Muscle layer of duodenum (tissue), 2 donors: ENCODE data around the gene SMIM11.

ENCODE experiments used
- H3K27ac ChIP-seq: one replicate; pipeline ENCODE4 v1.7.0; 2013; ENCODE audit warnings: mild to moderate bottlenecking, low read length
- H3K27me3 ChIP-seq: one replicate; pipeline ENCODE4 v1.7.0; 2013; ENCODE audit warnings: low read depth, mild to moderate bottlenecking, control low read depth, low read length
- H3K36me3 ChIP-seq, 2 donors: one replicate each; pipeline ENCODE4 v1.7.0; 2013; ENCODE audit warnings: low read length in 2 of 2, control low read depth in 1 of 2, mild to moderate bottlenecking in 1 of 2; ENCODE audit not compliant: insufficient read depth in 2 of 2, control insufficient read depth in 1 of 2
- H3K4me1 ChIP-seq, 2 donors: one replicate each; pipeline ENCODE4 v1.7.0; 2013; ENCODE audit warnings: low read length in 2 of 2, mild to moderate bottlenecking in 2 of 2, control low read depth in 1 of 2, moderate library complexity in 1 of 2; ENCODE audit not compliant: insufficient read depth in 2 of 2, control insufficient read depth in 1 of 2
- H3K4me3 ChIP-seq, 2 donors: one replicate each; pipeline ENCODE4 v1.7.0; 2013; ENCODE audit warnings: low read length in 2 of 2, low read depth in 1 of 2, mild to moderate bottlenecking in 1 of 2
- H3K9me3 ChIP-seq, 2 donors: one replicate each; pipeline ENCODE4 v1.7.0; 2013; ENCODE audit warnings: low read length in 2 of 2, control low read depth in 1 of 2, mild to moderate bottlenecking in 1 of 2; ENCODE audit not compliant: control insufficient read depth in 1 of 2
- donor health status: healthy.

Gene SMIM11

GRCh38 chr21:34355570-34355969 lies 19.7 kb upstream of the SMIM11 start:
- no peak overlapping the region for H3K4me3 ChIP-seq
- H3K9me3 ChIP-seq, result no peaks in the 10 kb centered on the region
- no peaks in the 10 kb centered on the region for H3K27me3 ChIP-seq
- H3K4me1 ChIP-seq, result peaks cover 0 to 3% of the 10 kb centered on the region in 2 donors
- no peak overlapping the region for H3K27ac ChIP-seq
- no peaks in the 10 kb centered on the region for H3K36me3 ChIP-seq

DNA sequence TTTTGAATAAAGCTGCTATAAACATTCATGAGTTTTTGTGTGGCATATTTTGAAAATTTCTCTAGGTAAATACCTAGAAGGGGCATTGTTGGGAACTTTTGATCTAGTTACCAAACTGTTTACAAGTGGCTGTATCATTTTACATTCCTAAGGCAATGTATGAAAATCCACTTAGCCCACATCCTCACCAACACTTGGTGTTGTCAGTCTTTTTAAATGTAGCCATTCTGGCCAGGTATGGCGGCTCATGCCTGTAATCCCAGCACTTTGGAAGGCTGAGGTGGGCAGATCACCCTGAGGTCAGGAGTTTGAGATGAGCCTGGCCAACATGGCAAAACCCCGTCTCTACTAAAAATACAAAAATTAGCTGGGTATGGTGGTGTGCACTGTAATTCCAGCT lies 17.4 kb upstream of the SMIM11 start:
- Histone ChIP-seq H3K9me3 (no peaks in the 10 kb centered on the region), H3K27ac (no peak overlapping the region), H3K4me1 (no peaks in the 10 kb centered on the region), H3K4me3 (no peak overlapping the region), H3K27me3 (no peaks in the 10 kb centered on the region), H3K36me3 (no peaks in the 10 kb centered on the region)

DNA sequence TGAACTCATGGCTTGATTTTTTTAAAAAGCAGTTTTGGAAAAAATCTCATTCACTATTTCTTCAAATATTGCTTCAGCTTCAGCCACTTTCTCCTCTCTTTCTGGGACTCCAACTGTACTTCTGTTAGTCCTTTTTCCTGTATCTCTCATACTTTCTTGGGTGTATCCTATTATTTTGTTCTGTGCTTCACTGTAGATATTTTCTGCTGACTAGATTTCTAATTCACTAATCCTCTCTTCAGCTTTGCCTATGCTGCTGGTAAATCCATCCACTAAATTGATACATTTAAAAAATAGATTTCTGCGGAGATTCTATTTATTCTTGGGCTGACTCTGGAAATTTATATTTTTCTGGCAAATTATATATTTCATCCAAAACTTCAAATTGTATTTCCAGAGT lies 16.4 kb upstream of the SMIM11 start:
- no peaks in the 10 kb centered on the region for H3K36me3 ChIP-seq
- no peak overlapping the region for H3K4me3 ChIP-seq
- no peaks in the 10 kb centered on the region for H3K9me3 ChIP-seq

DNA sequence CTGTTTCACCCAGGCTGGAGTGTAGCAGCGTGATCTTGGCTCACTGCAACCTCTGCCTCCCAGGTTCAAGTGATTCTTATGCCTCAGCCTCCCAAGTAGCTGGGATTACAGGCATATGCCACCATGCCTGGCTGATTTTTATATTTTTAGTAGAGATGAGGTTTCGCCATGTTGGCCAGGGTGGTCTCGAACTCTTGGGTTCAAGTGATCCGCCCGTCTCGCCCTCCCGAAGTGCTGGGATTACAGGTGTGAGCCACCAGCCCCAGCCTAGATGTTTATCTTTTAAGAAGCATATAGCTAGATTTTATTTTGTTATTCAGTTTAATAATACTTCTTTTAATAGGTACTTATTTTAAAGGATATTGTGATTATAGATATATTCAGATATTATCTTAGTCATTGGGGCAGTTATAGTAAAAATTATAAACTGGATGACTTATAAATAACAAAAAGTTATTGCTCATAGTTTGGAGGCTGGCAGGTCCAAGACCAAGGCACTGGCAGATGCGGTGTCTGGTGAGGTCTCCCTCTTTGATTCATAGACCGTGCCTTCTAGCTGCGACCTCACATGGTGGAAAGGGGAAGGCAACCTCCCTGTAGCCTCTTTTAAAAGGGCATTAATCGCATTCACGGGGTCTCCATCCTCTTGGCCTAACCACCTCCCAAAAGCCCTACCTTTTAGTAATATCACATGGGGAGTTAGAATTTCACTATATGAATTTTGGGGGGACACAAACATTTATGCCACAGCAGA lies 14.6 kb upstream of the SMIM11 start:
- no peak overlapping the region for H3K27ac ChIP-seq
- no peaks in the 10 kb centered on the region for H3K9me3 ChIP-seq
- H3K36me3 ChIP-seq, result no peaks in the 10 kb centered on the region
- H3K4me1 ChIP-seq, result no peaks in the 10 kb centered on the region
- H3K4me3 ChIP-seq, result no peak overlapping the region
- H3K27me3 ChIP-seq, result no peaks in the 10 kb centered on the region

More for the DNA sequence above, 16.4 kb upstream of the SMIM11 start:
- Histone ChIP-seq H3K27me3 (no peaks in the 10 kb centered on the region), H3K4me1 (no peaks in the 10 kb centered on the region), H3K27ac (no peak overlapping the region)

- no peak overlapping the region for H3K27ac ChIP-seq
- no peaks in the 10 kb centered on the region for H3K36me3 ChIP-seq
- no peaks in the 10 kb centered on the region for H3K9me3 ChIP-seq
- H3K4me1 ChIP-seq, result no peaks in the 10 kb centered on the region
- no peaks in the 10 kb centered on the region for H3K27me3 ChIP-seq
- H3K4me3 ChIP-seq, result no peak overlapping the region
Observed at GRCh38 chr21:34362136-34362444, 13.2 kb upstream of the SMIM11 start.

GRCh38 chr21:34362670-34363069 lies 12.6 kb upstream of the SMIM11 start:
- H3K4me1 ChIP-seq, result no peaks in the 10 kb centered on the region
- no peaks in the 10 kb centered on the region for H3K36me3 ChIP-seq
- no peaks in the 10 kb centered on the region for H3K9me3 ChIP-seq
- no peak overlapping the region for H3K4me3 ChIP-seq
- no peak overlapping the region for H3K27ac ChIP-seq
- H3K27me3 ChIP-seq, result no peaks in the 10 kb centered on the region

- Histone ChIP-seq H3K36me3 (no peaks in the 10 kb centered on the region), H3K27me3 (no peaks in the 10 kb centered on the region), H3K27ac (no peak within 1 kb of the TSS), H3K4me1 (no peaks in the 10 kb centered on the region), H3K9me3 (no peaks in the 10 kb centered on the region), H3K4me3 (no peak within 1 kb of the TSS)
Observed at GRCh38 chr21:34363733-34364132, 11.6 kb upstream of the SMIM11 start, which contains the start of gene KCNE2. TSS of gene KCNE2 (plus strand) at chr21:34364006. CDS start at chr21:34370479, 6,473 bp downstream.

DNA sequence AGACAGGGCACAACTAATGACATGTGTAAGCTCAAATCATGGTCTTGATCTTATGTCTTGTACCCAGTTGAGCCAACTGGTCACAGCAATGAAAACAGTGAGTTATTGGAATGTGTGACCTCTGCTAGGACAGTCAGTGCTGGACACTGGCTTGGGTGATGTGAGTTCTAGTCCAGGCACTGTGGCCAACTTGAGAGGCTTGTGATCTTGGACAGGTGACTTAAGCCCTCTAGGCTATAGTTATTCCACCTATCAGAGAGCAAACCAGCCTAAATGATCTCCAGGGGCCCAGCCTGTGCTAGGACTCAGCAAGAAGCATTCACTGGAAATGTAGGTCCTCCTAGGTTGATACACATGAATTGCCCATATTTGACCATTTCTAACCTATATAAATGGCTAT lies 10.4 kb upstream of the SMIM11 start:
- Histone ChIP-seq H3K27me3 (no peaks in the 10 kb centered on the region), H3K9me3 (no peaks in the 10 kb centered on the region), H3K4me3 (no peak overlapping the region), H3K4me1 (no peaks in the 10 kb centered on the region), H3K36me3 (no peaks in the 10 kb centered on the region), H3K27ac (no peak overlapping the region)

GRCh38 chr21:34365809-34366208 lies 9.5 kb upstream of the SMIM11 start:
- Histone ChIP-seq H3K4me3 (no peak overlapping the region), H3K9me3 (no peaks in the 10 kb centered on the region), H3K36me3 (no peaks in the 10 kb centered on the region), H3K4me1 (no peaks in the 10 kb centered on the region), H3K27ac (no peak overlapping the region), H3K27me3 (no peaks in the 10 kb centered on the region)

DNA sequence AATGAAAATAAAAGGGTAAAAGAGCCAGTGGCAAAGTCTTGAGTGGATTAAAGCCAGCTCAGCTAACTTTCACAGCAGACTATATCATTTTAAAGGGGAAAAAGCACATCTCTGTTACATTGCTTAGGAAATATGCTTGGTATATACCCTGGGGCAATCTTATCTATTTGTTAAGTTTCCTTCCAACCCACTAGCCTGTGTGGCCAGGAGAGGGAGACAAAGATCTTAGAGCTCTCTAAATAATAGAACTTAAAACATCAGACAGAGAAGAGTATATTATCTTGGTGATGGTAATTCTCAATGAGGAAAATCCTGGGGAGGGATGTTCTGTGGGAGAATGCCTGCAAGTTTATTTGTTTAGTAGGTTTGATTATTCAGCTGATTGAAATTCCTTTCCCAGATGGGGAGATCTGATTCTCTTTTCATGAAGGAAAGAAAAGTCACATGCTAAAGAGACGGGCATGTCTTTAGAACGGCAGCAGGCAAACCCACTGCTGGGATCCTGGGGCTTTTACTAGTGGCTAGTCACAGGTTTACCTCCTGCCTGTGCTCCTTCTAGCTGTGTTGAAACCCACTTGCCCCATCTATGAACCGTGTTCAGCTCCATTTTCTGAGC lies 7.9 kb upstream of the SMIM11 start:
- Histone ChIP-seq H3K27ac (no peak overlapping the region), H3K4me1 (no peaks in the 10 kb centered on the region), H3K27me3 (no peaks in the 10 kb centered on the region), H3K9me3 (no peaks in the 10 kb centered on the region), H3K36me3 (no peaks in the 10 kb centered on the region), H3K4me3 (no peak overlapping the region)

DNA sequence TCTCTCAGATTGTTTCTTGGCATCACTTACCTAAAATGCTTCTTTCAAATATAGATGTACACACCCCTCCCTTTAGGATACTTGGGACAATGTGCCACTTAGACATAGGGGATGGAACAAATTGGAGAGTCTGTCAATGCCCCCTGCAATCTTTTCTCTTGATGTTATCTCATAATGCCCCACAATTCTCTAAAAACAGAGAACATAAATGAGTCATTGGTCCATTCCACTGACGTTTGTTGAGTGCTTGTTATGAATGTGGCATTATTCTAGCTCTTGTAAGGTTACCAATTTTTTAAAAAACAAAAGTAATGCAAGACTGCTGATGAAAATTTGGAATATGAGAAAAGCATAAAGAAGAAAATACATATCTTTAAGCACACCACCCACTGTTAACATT lies 5.6 kb upstream of the SMIM11 start:
- H3K27me3 ChIP-seq, result no peaks in the 10 kb centered on the region
- no peak overlapping the region for H3K4me3 ChIP-seq
- no peaks in the 10 kb centered on the region for H3K4me1 ChIP-seq
- no peaks in the 10 kb centered on the region for H3K9me3 ChIP-seq
- H3K36me3 ChIP-seq, result no peaks in the 10 kb centered on the region
- H3K27ac ChIP-seq, result no peak overlapping the region

- Histone ChIP-seq H3K4me1 (no peaks in the 10 kb centered on the region), H3K4me3 (no peak overlapping the region), H3K27me3 (no peaks in the 10 kb centered on the region), H3K27ac (no peak overlapping the region), H3K9me3 (no peaks in the 10 kb centered on the region), H3K36me3 (no peaks in the 10 kb centered on the region)
Observed at GRCh38 chr21:34372321-34372720, 3.0 kb upstream of the SMIM11 start.
